ENCODE data around the gene ZDHHC14. TPM values are rescaled to one million over a fixed set of nuclear protein-coding genes. Genes with fewer than 3 reads are reported as not detected.
A peak's percentile ranks its signal among the peaks of the same experiment; 100 is the strongest.

Gene ZDHHC14
- total RNA-seq, 2 donors from 2014 or later = 10.2 to 10.6 TPM

- peaks cover 15% of the 10 kb centered on the region for H3K4me1 ChIP-seq
- H3K27me3 ChIP-seq = no peaks in the 10 kb centered on the region
- H3K4me3 ChIP-seq = no peak overlapping the region
- no peaks in the 10 kb centered on the region for H3K9me3 ChIP-seq
- no peak overlapping the region for H3K27ac ChIP-seq
- 92 to 96% methylated on average over 5 of the region's 5 CpGs for WGBS, 2 donors
- intact Hi-C loops (cut with DNase I) = no loop called here
- ATAC-seq (no peak), DNase-seq (no peak)
- TF ChIP-seq POLR2A (IDR thresholded peaks at IDR 0.05) = no peak
- no peak for TF ChIP-seq CTCF (IDR thresholded peaks at IDR 0.05)
- no peaks in the 10 kb centered on the region for H3K36me3 ChIP-seq (replicated peaks in 1 of 2; ENCODE audit: insufficient read depth in 1 of 2, low read depth in 2 of 2)
These were observed 267.6 kb downstream of the ZDHHC14 start for GRCh38 chr6:157648561-157648960.

GRCh38 chr6:157649311-157650260 is 268.6 kb downstream of the ZDHHC14 start:
- Histone ChIP-seq H3K27ac (no peak overlapping the region), H3K27me3 (no peaks in the 10 kb centered on the region), H3K9me3 (no peaks in the 10 kb centered on the region), H3K36me3 (replicated peaks in 1 of 2; ENCODE audit: insufficient read depth in 1 of 2, low read depth in 2 of 2) (no peaks in the 10 kb centered on the region), H3K4me1 (peaks cover 15% of the 10 kb centered on the region), H3K4me3 (no peak overlapping the region)
- intact Hi-C loops (cut with DNase I) = no loop called here
- TF ChIP-seq POLR2A (IDR thresholded peaks at IDR 0.05) = no peak
- WGBS, 2 donors = 54 to 78% methylated on average over 17 to 24 of the region's 25 CpGs
- DNase-seq (peak in 3 of 4 donors; percentile 26 to 45 (median 36)), ATAC-seq (no peak)

GRCh38 chr6:157650261-157650640 is 269.3 kb downstream of the ZDHHC14 start:
- Histone ChIP-seq H3K36me3 (replicated peaks in 1 of 2; ENCODE audit: insufficient read depth in 1 of 2, low read depth in 2 of 2) (no peaks in the 10 kb centered on the region), H3K4me1 (peaks cover 15% of the 10 kb centered on the region), H3K9me3 (no peaks in the 10 kb centered on the region), H3K27me3 (no peaks in the 10 kb centered on the region), H3K27ac (no peak overlapping the region), H3K4me3 (no peak overlapping the region)
- no peak for TF ChIP-seq POLR2A (IDR thresholded peaks at IDR 0.05)
- no peak for TF ChIP-seq CTCF (IDR thresholded peaks at IDR 0.05)
- intact Hi-C loops (cut with DNase I) = no loop called here
- WGBS, 2 donors = 69 to 83% methylated on average over 12 of the region's 12 CpGs
- DNase-seq = peak in 3 of 4 donors; percentile 20 to 28 (median 28)
- ATAC-seq = no peak

- no peak for DNase-seq
These were observed 269.8 kb downstream of the ZDHHC14 start for GRCh38 chr6:157650801-157651200.

More at GRCh38 chr6:157650801-157651200, 269.8 kb downstream of the ZDHHC14 start:
- Histone ChIP-seq H3K9me3 (no peaks in the 10 kb centered on the region), H3K36me3 (replicated peaks in 1 of 2; ENCODE audit: insufficient read depth in 1 of 2, low read depth in 2 of 2) (no peaks in the 10 kb centered on the region), H3K4me3 (no peak overlapping the region), H3K4me1 (peaks cover 15% of the 10 kb centered on the region), H3K27me3 (no peaks in the 10 kb centered on the region), H3K27ac (no peak overlapping the region)
- ATAC-seq = no peak
- TF ChIP-seq CTCF (IDR thresholded peaks at IDR 0.05) (no peak), POLR2A (IDR thresholded peaks at IDR 0.05) (no peak)
- intact Hi-C loops (cut with DNase I) = no loop called here
- 82 to 100% methylated on average over 3 to 7 of the region's 7 CpGs for WGBS, 2 donors

All from body of pancreas (tissue), 4 donors.